Lower leg skin (tissue), 3 donors: ENCODE measurements around the gene TXNL1.
"Not testable (repeated sequence)": the region's sequence is repeated elsewhere in the genome, so short reads cannot be mapped to it uniquely, and the experiment has no call there.

Experiments
- POLR2A ChIP-seq, 2 donors: fragments of 450-650 bp; IDR thresholded peaks; one replicate each; pipeline ENCODE4 v1.6.1; 2016 to 2017; ENCODE audit warnings: antibody characterized with exemption in 2 of 2, mild to moderate bottlenecking in 1 of 2, moderate library complexity in 1 of 2
- TF ChIP-seq, protein P1 (sequence below), 3 donors: fragments of 450-650 bp; IDR thresholded peaks; one replicate each; pipeline ENCODE4 v1.5.1; 2016; ENCODE audit warnings: antibody characterized with exemption in 3 of 3, mild to moderate bottlenecking in 3 of 3, moderate library complexity in 2 of 3

DNA sequence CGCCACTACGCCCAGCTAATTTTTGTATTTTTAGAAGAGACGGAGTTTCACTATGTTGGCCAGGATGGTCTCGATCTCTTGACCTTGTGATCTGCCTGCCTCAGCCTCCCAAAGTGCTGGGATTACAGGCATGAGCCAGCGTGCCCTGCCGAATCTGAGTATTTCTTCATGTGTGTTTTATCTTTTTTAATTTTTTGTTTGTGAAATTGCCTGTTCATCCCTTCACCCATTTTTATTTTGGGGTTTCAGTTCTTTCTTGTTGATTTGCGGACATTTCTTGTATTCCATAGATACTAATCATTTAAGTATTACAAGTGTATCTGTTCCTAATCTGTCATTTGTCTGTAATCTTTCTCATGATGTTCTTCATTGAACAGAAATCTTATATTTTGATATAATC is 15.9 kb upstream of the TXNL1 start:
- TF ChIP-seq, protein P1, sequence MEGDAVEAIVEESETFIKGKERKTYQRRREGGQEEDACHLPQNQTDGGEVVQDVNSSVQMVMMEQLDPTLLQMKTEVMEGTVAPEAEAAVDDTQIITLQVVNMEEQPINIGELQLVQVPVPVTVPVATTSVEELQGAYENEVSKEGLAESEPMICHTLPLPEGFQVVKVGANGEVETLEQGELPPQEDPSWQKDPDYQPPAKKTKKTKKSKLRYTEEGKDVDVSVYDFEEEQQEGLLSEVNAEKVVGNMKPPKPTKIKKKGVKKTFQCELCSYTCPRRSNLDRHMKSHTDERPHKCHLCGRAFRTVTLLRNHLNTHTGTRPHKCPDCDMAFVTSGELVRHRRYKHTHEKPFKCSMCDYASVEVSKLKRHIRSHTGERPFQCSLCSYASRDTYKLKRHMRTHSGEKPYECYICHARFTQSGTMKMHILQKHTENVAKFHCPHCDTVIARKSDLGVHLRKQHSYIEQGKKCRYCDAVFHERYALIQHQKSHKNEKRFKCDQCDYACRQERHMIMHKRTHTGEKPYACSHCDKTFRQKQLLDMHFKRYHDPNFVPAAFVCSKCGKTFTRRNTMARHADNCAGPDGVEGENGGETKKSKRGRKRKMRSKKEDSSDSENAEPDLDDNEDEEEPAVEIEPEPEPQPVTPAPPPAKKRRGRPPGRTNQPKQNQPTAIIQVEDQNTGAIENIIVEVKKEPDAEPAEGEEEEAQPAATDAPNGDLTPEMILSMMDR (IDR thresholded peaks at IDR 0.05) = not testable (repeated sequence)
- TF ChIP-seq POLR2A (IDR thresholded peaks at IDR 0.05) = not testable (repeated sequence)
